Adipose tissue (tissue), 3 donors: ENCODE data around the gene VPS37D. TPM values are rescaled to one million over a fixed set of nuclear protein-coding genes. Genes with fewer than 3 reads are reported as not detected.
"Not testable (repeated sequence)": the region's sequence is repeated elsewhere in the genome, so short reads cannot be mapped to it uniquely, and the experiment has no call there.

Source experiments
- H3K27ac ChIP-seq: one replicate; pipeline ENCODE4 v1.5.1; 2013; ENCODE audit warnings: low read depth, low read length
- WGBS, 3 donors: extraction: QIAGEN DNeasy Blood & Tissue Kit; methylation state at CpG; one replicate each; pipeline ENCODE4 v1.1.7; 2013; 5-methylcytosine and 5-hydroxymethylcytosine counted together
- polyA plus RNA-seq, 3 donors: library from polyadenylated mRNA; stranded (reverse); fragments of 200-250 nt; gene quantifications; one replicate each; pipeline ENCODE4 v1.2.3, GENCODE V29; 2013
- donor health status: healthy with polysubstance abuse.
- donor health status: Bipolar disorder and iron deficiency.
- donor health status: healthy.

Gene VPS37D
- polyA plus RNA-seq, 3 donors = 1.2 to 3.9 (median 1.3) TPM

- WGBS, 3 donors = 56 to 75% (median 67%) methylated on average over 5 of the region's 5 CpGs
Measured at GRCh38 chr7:73644688-73645286, 22.8 kb upstream of the VPS37D start.

GRCh38 chr7:73645643-73646174 is 21.9 kb upstream of the VPS37D start:
- WGBS, 3 donors = 33 to 49% (median 46%) methylated on average over 4 of the region's 4 CpGs
- no peak overlapping the region for H3K27ac ChIP-seq

More at GRCh38 chr7:73644688-73645286, 22.8 kb upstream of the VPS37D start:
- H3K27ac ChIP-seq = no peak overlapping the region

- 42 to 46% (median 44%) methylated on average over 15 to 16 of the region's 16 CpGs for WGBS, 3 donors
- no peak overlapping the region for H3K27ac ChIP-seq
Measured at GRCh38 chr7:73646785-73647724, 20.6 kb upstream of the VPS37D start.

GRCh38 chr7:73647725-73648592 is 19.7 kb upstream of the VPS37D start:
- no peak overlapping the region for H3K27ac ChIP-seq
- 1 to 4% (median 3%) methylated on average over 29 to 61 of the region's 62 CpGs for WGBS, 3 donors

GRCh38 chr7:73648593-73649332 is 18.9 kb upstream of the VPS37D start:
- no peak overlapping the region for H3K27ac ChIP-seq
- 38 to 70% (median 45%) methylated on average over 1 of the region's 1 CpG for WGBS, 3 donors

GRCh38 chr7:73649576-73649975 is 18.1 kb upstream of the VPS37D start:
- H3K27ac ChIP-seq = no peak overlapping the region
- WGBS, 3 donors = 39 to 60% (median 43%) methylated on average over 9 of the region's 9 CpGs

GRCh38 chr7:73650524-73650923 is 17.1 kb upstream of the VPS37D start:
- H3K27ac ChIP-seq = no peak overlapping the region
- 49 to 71% (median 60%) methylated on average over 5 of the region's 5 CpGs for WGBS, 3 donors

GRCh38 chr7:73652541-73652949 is 15.1 kb upstream of the VPS37D start:
- no peak overlapping the region for H3K27ac ChIP-seq
- WGBS, 3 donors = 55 to 82% (median 71%) methylated on average over 11 of the region's 11 CpGs

- WGBS, 3 donors = 80 to 85% (median 84%) methylated on average over 4 of the region's 4 CpGs
- not testable (repeated sequence) for H3K27ac ChIP-seq
Measured at GRCh38 chr7:73655309-73655708, 12.3 kb upstream of the VPS37D start.

- WGBS, 3 donors = 65 to 67% (median 65%) methylated on average over 8 of the region's 8 CpGs
Measured at GRCh38 chr7:73659983-73660382, 7.6 kb upstream of the VPS37D start.

GRCh38 chr7:73660594-73660993 is 7.0 kb upstream of the VPS37D start:
- WGBS, 3 donors = 53 to 76% (median 68%) methylated on average over 4 of the region's 4 CpGs

More at GRCh38 chr7:73659983-73660382, 7.6 kb upstream of the VPS37D start:
- no peak overlapping the region for H3K27ac ChIP-seq

GRCh38 chr7:73663033-73663432 is 4.6 kb upstream of the VPS37D start:
- H3K27ac ChIP-seq = no peak overlapping the region

More at GRCh38 chr7:73660594-73660993, 7.0 kb upstream of the VPS37D start:
- not testable (repeated sequence) for H3K27ac ChIP-seq

GRCh38 chr7:73668103-73668885 is 663 bp downstream of the VPS37D start:
- no peak overlapping the region for H3K27ac ChIP-seq
- WGBS, 3 donors = 2 to 3% (median 3%) methylated on average over 24 to 52 of the region's 52 CpGs

GRCh38 chr7:73668886-73669230 is 1.2 kb downstream of the VPS37D start:
- H3K27ac ChIP-seq = no peak overlapping the region
- WGBS, 3 donors = 16 to 29% (median 28%) methylated on average over 5 of the region's 5 CpGs

GRCh38 chr7:73669288-73669701 is 1.7 kb downstream of the VPS37D start:
- 43 to 76% (median 67%) methylated on average over 19 of the region's 19 CpGs for WGBS, 3 donors
- no peak overlapping the region for H3K27ac ChIP-seq

- WGBS, 3 donors = 81 to 86% (median 84%) methylated on average over 12 of the region's 12 CpGs
- no peak overlapping the region for H3K27ac ChIP-seq
Measured at GRCh38 chr7:73669858-73670385, 2.3 kb downstream of the VPS37D start.

GRCh38 chr7:73671322-73671661 is 3.7 kb downstream of the VPS37D start:
- H3K27ac ChIP-seq = no peak overlapping the region
- WGBS, 3 donors = 37 to 71% (median 40%) methylated on average over 4 to 12 of the region's 12 CpGs
